ENCODE data around the gene SLC35E3.

DNA sequence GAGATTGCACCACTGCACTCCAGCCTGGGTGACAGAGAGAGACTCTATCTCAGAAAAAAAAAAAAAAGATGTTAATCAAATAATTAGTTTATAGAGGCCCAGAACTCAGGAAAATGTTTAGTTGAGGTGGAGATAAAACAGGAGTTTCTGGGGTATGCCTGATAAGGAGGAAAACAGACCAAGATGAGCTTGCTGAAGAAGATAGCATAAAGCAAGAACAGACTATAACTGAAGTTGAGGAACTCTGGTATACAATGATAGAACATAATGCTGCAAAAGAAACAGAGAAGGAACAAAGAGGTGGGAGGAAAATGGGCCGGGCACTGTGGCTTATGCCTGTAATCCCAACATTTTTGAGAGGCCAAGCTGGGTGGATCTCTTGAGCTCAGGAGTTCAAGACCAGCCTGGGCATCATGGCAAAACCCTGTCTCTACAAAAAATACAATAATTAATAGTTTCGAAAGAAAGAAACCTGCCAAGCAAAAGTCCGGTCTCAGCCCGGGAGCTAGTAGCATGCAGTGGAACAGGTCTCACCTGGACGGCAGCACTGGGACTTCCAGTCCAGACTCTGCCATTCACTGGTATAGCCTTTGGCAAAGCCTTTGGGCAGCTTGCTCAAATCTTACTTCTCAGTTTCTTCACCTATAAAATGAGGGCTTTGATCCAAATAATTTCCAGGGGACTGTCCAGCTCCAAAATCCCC is 25.4 kb downstream of the SLC35E3 start:
- TF ChIP-seq, protein P1, sequence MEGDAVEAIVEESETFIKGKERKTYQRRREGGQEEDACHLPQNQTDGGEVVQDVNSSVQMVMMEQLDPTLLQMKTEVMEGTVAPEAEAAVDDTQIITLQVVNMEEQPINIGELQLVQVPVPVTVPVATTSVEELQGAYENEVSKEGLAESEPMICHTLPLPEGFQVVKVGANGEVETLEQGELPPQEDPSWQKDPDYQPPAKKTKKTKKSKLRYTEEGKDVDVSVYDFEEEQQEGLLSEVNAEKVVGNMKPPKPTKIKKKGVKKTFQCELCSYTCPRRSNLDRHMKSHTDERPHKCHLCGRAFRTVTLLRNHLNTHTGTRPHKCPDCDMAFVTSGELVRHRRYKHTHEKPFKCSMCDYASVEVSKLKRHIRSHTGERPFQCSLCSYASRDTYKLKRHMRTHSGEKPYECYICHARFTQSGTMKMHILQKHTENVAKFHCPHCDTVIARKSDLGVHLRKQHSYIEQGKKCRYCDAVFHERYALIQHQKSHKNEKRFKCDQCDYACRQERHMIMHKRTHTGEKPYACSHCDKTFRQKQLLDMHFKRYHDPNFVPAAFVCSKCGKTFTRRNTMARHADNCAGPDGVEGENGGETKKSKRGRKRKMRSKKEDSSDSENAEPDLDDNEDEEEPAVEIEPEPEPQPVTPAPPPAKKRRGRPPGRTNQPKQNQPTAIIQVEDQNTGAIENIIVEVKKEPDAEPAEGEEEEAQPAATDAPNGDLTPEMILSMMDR (IDR thresholded peaks at IDR 0.05; ENCODE audit: insufficient read depth, low read length, poor library complexity, severe bottlenecking): no peak
- no peak for TF ChIP-seq EZH2phosphoT487 (conservative IDR thresholded peaks at IDR 0.05; ENCODE audit: low read length)
